ENCODE data around the gene CEP152. TPM values are rescaled to one million over a fixed set of nuclear protein-coding genes. Genes with fewer than 3 reads are reported as not detected.

The CEP152 gene
- total and polyA plus RNA-seq, 4 donors = 0.30 to 9.7 (median 3.5) TPM

DNA sequence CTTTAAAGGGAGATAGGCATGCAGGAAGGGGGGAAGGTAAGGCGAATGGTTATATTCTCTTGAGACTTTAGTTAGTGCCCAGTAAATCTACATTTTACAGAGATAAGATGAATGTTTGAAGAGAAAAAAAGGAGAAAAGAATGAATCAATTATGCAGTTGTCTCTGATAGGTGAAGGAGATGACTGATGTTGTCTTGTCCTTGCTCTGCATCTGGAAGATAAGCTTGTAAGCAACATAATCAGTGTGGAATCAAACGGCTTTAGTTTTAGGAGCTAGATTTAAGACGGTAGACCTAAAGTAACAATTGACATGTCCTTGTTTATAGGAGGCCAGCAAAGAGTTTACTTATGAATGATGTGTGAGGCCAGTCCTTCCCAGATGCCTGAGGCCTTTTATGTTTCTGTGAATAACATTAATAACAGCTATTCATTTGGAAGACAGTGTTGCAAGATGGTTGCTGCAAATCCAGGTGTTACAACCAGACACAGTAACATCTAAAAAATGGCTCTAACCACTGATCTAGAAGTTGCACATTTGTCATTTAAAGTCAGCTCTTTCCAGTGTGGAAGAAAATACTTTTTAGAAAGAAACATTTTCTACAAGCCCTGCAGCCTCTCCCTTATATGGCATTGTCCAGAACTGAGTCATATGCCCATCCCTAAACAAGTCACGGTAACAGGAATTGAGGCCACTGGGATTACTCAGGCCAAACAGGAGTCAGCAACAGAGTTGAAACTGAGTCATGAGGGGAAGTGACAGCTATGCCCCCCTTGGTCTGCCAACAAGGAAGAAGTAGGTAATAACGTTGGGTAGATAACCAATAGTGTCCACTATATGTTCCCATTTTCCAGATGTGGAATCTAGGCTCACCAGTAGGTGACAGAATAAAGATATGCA is 87.9 kb downstream of the CEP152 start:
- 85% methylated on average over 5 of the region's 5 CpGs for WGBS
- H3K4me1 ChIP-seq (ENCODE audit: control insufficient read depth in 4 of 4, insufficient read depth in 4 of 4, low read length in 3 of 4) = no peaks in the 10 kb centered on the region
- no peaks in the 10 kb centered on the region for H3K9me3 ChIP-seq (ENCODE audit: control insufficient read depth in 4 of 4, low read length in 3 of 4)
- H3K27ac ChIP-seq (ENCODE audit: low read depth in 1 of 2, low read length in 2 of 2) = no peak overlapping the region
- no peak for DNase-seq (ENCODE audit: low spot score)
- no peaks in the 10 kb centered on the region for H3K27me3 ChIP-seq (ENCODE audit: control insufficient read depth in 4 of 4, insufficient read depth in 4 of 4, low read length in 3 of 4)
- TF ChIP-seq HNF4G (IDR thresholded peaks at IDR 0.05) (no peak), HNF4A (conservative IDR thresholded peaks at IDR 0.05) (no peak), TAF1 (conservative IDR thresholded peaks at IDR 0.05) (no peak), RAD21 (IDR thresholded peaks at IDR 0.05) (no peak), GABPA (IDR thresholded peaks at IDR 0.05 in 1 of 2, conservative IDR thresholded peaks at IDR 0.05 in 1 of 2) (no peak), YY1 (IDR thresholded peaks at IDR 0.05) (no peak), JUND (IDR thresholded peaks at IDR 0.05) (no peak), FOXA2 (IDR thresholded peaks at IDR 0.05) (no peak), RXRA (IDR thresholded peaks at IDR 0.05) (no peak), NR2F2 (IDR thresholded peaks at IDR 0.05) (no peak), EGR1 (IDR thresholded peaks at IDR 0.05; ENCODE audit: low read depth in 2 of 2) (no peak), CTCF (IDR thresholded peaks at IDR 0.05; ENCODE audit: low read depth, low read length, missing input control) (no peak), ZBTB33 (IDR thresholded peaks at IDR 0.05) (no peak), SP1 (IDR thresholded peaks at IDR 0.05) (no peak), FOXA1 (IDR thresholded peaks at IDR 0.05) (no peak)
- TF ChIP-seq, protein P1, sequence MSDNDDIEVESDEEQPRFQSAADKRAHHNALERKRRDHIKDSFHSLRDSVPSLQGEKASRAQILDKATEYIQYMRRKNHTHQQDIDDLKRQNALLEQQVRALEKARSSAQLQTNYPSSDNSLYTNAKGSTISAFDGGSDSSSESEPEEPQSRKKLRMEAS (IDR thresholded peaks at IDR 0.05) = no peak
- TF ChIP-seq, protein P2, sequence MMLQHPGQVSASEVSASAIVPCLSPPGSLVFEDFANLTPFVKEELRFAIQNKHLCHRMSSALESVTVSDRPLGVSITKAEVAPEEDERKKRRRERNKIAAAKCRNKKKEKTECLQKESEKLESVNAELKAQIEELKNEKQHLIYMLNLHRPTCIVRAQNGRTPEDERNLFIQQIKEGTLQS (IDR thresholded peaks at IDR 0.05) = no peak
- TF ChIP-seq, protein P3, sequence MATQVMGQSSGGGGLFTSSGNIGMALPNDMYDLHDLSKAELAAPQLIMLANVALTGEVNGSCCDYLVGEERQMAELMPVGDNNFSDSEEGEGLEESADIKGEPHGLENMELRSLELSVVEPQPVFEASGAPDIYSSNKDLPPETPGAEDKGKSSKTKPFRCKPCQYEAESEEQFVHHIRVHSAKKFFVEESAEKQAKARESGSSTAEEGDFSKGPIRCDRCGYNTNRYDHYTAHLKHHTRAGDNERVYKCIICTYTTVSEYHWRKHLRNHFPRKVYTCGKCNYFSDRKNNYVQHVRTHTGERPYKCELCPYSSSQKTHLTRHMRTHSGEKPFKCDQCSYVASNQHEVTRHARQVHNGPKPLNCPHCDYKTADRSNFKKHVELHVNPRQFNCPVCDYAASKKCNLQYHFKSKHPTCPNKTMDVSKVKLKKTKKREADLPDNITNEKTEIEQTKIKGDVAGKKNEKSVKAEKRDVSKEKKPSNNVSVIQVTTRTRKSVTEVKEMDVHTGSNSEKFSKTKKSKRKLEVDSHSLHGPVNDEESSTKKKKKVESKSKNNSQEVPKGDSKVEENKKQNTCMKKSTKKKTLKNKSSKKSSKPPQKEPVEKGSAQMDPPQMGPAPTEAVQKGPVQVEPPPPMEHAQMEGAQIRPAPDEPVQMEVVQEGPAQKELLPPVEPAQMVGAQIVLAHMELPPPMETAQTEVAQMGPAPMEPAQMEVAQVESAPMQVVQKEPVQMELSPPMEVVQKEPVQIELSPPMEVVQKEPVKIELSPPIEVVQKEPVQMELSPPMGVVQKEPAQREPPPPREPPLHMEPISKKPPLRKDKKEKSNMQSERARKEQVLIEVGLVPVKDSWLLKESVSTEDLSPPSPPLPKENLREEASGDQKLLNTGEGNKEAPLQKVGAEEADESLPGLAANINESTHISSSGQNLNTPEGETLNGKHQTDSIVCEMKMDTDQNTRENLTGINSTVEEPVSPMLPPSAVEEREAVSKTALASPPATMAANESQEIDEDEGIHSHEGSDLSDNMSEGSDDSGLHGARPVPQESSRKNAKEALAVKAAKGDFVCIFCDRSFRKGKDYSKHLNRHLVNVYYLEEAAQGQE (IDR thresholded peaks at IDR 0.05) = no peak
- no peak overlapping the region for H3K4me3 ChIP-seq (ENCODE audit: low read depth in 1 of 3, low read length in 3 of 3)
- no peaks in the 10 kb centered on the region for H3K36me3 ChIP-seq (ENCODE audit: control insufficient read depth in 4 of 4, insufficient read depth in 3 of 4, low read depth in 1 of 4, low read length in 3 of 4)
- H3K9ac ChIP-seq (ENCODE audit: low read depth in 1 of 2, low read length in 2 of 2) = no peak overlapping the region
